CD4-positive, alpha-beta T cell treated with Interleukin-21 for 1 hour (primary cell): ENCODE data around the gene ANKRD22.
"Not testable (repeated sequence)": the region's sequence is repeated elsewhere in the genome, so short reads cannot be mapped to it uniquely, and the experiment has no call there.

Experiments
- DNase-seq: peaks from one replicate; pipeline ENCODE4 v3.0.0-alpha.2; 2020

Gene ANKRD22

GRCh38 chr10:88851706-88852105 lies at the start of gene ANKRD22:
TSS of gene ANKRD22 (minus strand) at chr10:88851844. CDS start at chr10:88851607, 237 bp downstream.
- DNase-seq = no peak

GRCh38 chr10:88899886-88900285 lies 48.2 kb upstream of the ANKRD22 start:
- DNase-seq = no peak

- no peak for DNase-seq
These were observed 47.1 kb upstream of the ANKRD22 start for GRCh38 chr10:88898727-88899126.

GRCh38 chr10:88896994-88897853 lies 45.6 kb upstream of the ANKRD22 start:
- DNase-seq = no peak

GRCh38 chr10:88896372-88896993 lies 44.8 kb upstream of the ANKRD22 start:
- no peak for DNase-seq

- no peak for DNase-seq
These were observed 43.6 kb upstream of the ANKRD22 start for GRCh38 chr10:88895250-88895649.

- no peak for DNase-seq
These were observed 42.0 kb upstream of the ANKRD22 start for GRCh38 chr10:88893611-88894010.

GRCh38 chr10:88892222-88892967 lies 40.8 kb upstream of the ANKRD22 start:
- no peak for DNase-seq

GRCh38 chr10:88890681-88891381 lies 39.2 kb upstream of the ANKRD22 start:
- no peak for DNase-seq

- no peak for DNase-seq
These were observed 38.1 kb upstream of the ANKRD22 start for GRCh38 chr10:88889559-88890337.

GRCh38 chr10:88888810-88889445 lies 37.3 kb upstream of the ANKRD22 start:
- DNase-seq = no peak

- DNase-seq = no peak
These were observed 34.9 kb upstream of the ANKRD22 start for GRCh38 chr10:88886557-88886956.

- DNase-seq = peak; percentile 50
These were observed 31.8 kb upstream of the ANKRD22 start for GRCh38 chr10:88883448-88883809.

GRCh38 chr10:88882646-88883447 lies 31.2 kb upstream of the ANKRD22 start:
- DNase-seq = not testable (repeated sequence)

- DNase-seq = no peak
These were observed 30.4 kb upstream of the ANKRD22 start for GRCh38 chr10:88881922-88882645.

- no peak for DNase-seq
These were observed 29.7 kb upstream of the ANKRD22 start for GRCh38 chr10:88881320-88881719.

GRCh38 chr10:88880282-88881076 lies 28.8 kb upstream of the ANKRD22 start:
- peak; percentile 74 for DNase-seq

- peak; percentile 74 for DNase-seq
These were observed 28.1 kb upstream of the ANKRD22 start, which contains the start of gene STAMBPL1 for GRCh38 chr10:88879534-88880281. TSS of gene STAMBPL1 (plus strand) at chr10:88880245. CDS start at chr10:88901709, 21,464 bp downstream.
